Measurements from ENCODE around the gene ARHGAP42. TPM values are rescaled to one million over a fixed set of nuclear protein-coding genes. Genes with fewer than 3 reads are reported as not detected.

Gene ARHGAP42
- total RNA-seq, 1 experiment from 2014 or later: 39.1 TPM

- H3K27ac Mint-ChIP-seq: peak overlapping the region in 2 of 3 experiments; percentile 79 to 93; a peak in 4 of 7 replicates
- Histone ChIP-seq H3K27me3 (ENCODE audit: insufficient read depth, low read length) (no peaks in the 10 kb centered on the region), H2BK120ac (ENCODE audit: low read depth, low read length, poor library complexity, severe bottlenecking) (no peak overlapping the region), H3K9ac (ENCODE audit: extremely low read depth, insufficient read length, low read length) (no peak overlapping the region), H2AK5ac (ENCODE audit: insufficient read length, low read length) (no peak overlapping the region), H4K8ac (replicated peaks; ENCODE audit: insufficient read length, low read depth, low read length) (no peak overlapping the region), H3K79me1 (ENCODE audit: insufficient read depth, low read depth, low read length, poor library complexity, severe bottlenecking) (no peaks in the 10 kb centered on the region), H3K23me2 (ENCODE audit: insufficient read length, low read depth, low read length, poor library complexity, severe bottlenecking) (no peaks in the 10 kb centered on the region), H4K5ac (ENCODE audit: insufficient read length, low read depth, low read length) (no peak overlapping the region), H3K23ac (ENCODE audit: insufficient read length, low read depth, low read length) (no peak overlapping the region), H3K4me1 (ENCODE audit: insufficient read depth, low read length) (peaks cover 17% of the 10 kb centered on the region; the same call in 1 of the 2 replicates), H3K27ac (ENCODE audit: insufficient read length, low read depth, low read length) (no peak overlapping the region), H3K56ac (ENCODE audit: insufficient read length, low read depth, low read length) (no peak overlapping the region), H2BK12ac (ENCODE audit: insufficient read length, low read depth, low read length) (no peak overlapping the region), H2BK15ac (ENCODE audit: low read depth, low read length) (no peak overlapping the region), H3K79me2 (ENCODE audit: insufficient read depth, low read length) (no peaks in the 10 kb centered on the region), H2BK20ac (ENCODE audit: low read depth, low read length, poor library complexity, severe bottlenecking) (no peak overlapping the region), H3K9me3 (ENCODE audit: control insufficient read depth, low read depth, low read length) (no peaks in the 10 kb centered on the region), H3K4ac (ENCODE audit: low read depth, low read length) (no peak overlapping the region), H4K20me1 (ENCODE audit: control insufficient read depth, insufficient read depth, insufficient read length) (no peaks in the 10 kb centered on the region), H3T11ph (ENCODE audit: low read length) (no peak overlapping the region), H4K91ac (ENCODE audit: insufficient read length, low read depth, low read length) (no peak overlapping the region), H3K18ac (ENCODE audit: insufficient read length, low read depth, low read length) (no peak overlapping the region), H2AFZ (ENCODE audit: low read length) (no peak overlapping the region), H3K14ac (ENCODE audit: insufficient read depth, low read length) (no peak overlapping the region), H2BK5ac (ENCODE audit: insufficient read length, low read length) (no peak overlapping the region), H3K4me2 (ENCODE audit: insufficient read depth, insufficient read length, low read length) (no peak overlapping the region)
- no peak for TF ChIP-seq CTCF (conservative IDR thresholded peaks at IDR 0.05)
- H3K4me3 Mint-ChIP-seq: no peak overlapping the region
- H3K27me3 Mint-ChIP-seq (ENCODE audit: low read depth): no peaks in the 10 kb centered on the region
- peaks cover 67 to 74% of the 10 kb centered on the region in 2 experiments for H3K4me1 Mint-ChIP-seq
- WGBS (ENCODE audit: extremely low coverage, insufficient read length, low lambda C conversion rate): no CpG with 5 or more reads among the region's 4 CpGs
- no peak for DNase-seq
- no peaks in the 10 kb centered on the region for H3K36me3 Mint-ChIP-seq (ENCODE audit: insufficient read depth in 1 of 3, low read depth in 3 of 3)
- no peaks in the 10 kb centered on the region for H3K9me3 Mint-ChIP-seq
Measured at GRCh38 chr11:100824041-100824809, 137.1 kb downstream of the ARHGAP42 start.

All from H9 (cell line).